HPDE6-E6E7 (cell line): ENCODE measurements around the gene ITGA7.

ENCODE experiments used
- DNase-seq: peaks from one replicate; pipeline ENCODE4 v3.0.0; 2011; ENCODE audit warnings: missing footprints; ENCODE audit errors: extremely low spot score

ITGA7 gene

GRCh38 chr12:55700255-55701018, 7.3 kb downstream of the ITGA7 start:
- DNase-seq, result no peak

GRCh38 chr12:55699471-55700055, 8.1 kb downstream of the ITGA7 start:
- no peak for DNase-seq

DNA sequence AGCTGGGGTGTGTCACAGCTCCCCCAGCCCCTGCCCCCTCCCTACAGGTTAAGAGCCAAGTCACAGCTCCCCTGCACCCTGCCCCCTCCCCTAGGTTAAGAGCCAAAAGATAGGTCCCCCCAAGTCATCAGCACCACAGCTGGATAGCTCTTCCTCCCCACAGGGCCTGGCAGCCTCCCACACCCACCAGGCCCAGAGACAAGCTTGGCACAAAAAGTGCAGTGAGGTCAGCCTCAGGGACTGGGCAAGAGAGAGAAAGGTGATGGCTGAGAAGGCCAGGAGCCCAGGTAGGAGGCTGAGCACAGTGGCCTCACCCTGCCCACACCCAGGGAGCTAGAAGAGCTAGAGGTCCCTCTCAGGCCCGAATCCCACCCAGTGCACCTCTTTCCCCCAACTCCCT, 8.7 kb downstream of the ITGA7 start:
- no peak for DNase-seq

GRCh38 chr12:55698241-55698955, 9.3 kb downstream of the ITGA7 start:
- DNase-seq, result no peak

DNA sequence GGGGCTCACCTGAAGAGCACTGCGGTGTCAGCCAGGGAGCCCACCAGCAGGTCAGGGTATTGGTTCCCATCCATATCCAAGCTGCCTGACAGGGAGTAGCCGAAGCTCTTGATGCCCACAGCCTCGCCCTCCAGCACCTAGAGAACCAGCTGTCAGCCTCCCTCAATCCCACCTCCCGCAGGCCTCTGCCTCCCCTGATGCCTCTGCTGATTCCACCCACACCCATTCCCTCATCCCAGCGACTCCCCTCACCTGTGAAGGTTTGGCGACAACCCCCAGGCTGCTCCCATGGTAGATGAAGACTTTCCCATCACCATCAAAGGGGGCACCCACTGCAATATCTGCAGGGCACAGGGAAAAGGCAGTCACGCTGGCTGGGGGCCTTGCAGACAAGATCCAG, 10.0 kb downstream of the ITGA7 start:
- no peak for DNase-seq

DNA sequence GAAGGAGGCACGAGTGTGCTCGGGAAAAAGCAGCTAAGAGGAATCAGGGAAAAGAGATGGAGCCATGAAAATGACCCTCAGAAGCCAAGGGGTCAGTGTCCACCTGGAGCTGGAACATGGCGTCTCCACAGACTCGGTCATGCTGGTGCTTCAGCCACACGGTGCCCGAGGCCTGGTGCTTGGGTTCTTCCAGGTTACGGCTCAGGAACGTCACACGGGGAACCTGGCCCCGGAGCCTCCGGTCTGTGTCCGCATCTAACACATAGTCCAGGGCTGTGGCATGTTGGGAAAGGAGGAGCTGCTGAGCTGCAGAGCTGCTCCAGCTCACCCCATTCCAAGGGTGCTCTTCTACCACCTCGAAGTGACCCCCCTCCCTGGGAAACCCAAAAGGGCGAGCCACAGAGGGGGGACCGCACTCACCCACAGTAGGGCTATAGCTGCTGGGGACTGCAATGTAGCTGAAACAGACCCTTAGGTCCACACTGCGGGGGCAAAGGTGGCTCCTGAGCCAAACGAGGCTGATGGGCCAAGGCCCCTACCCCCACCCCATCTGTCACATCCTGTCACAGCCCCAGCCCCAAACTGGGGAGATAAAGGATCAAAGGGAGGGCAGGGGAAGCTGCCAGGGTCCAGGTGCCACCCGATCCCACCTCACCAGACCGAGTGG, 10.8 kb downstream of the ITGA7 start:
- DNase-seq, result no peak

DNA sequence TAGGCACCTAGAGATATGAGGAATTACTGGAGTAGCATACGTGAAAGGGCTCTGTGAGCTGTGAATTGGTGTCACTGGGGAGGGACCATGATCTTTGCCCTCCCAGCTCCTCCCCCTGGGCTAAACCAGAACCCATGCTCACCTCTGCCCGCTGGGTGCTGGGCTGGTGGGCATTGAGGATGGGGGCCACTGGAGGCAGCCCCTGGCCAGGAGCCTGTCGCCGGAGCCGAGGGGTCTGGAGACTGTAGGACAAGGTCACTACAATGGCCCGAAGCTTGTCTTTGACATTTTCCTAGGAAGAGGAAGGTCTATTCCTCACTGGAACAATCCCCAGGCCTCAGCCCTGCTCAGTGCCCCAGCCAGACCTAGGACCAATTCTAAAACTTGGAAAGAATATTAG, 11.6 kb downstream of the ITGA7 start:
- no peak for DNase-seq

- DNase-seq, result no peak
Measured at GRCh38 chr12:55695349-55695748, 12.4 kb downstream of the ITGA7 start.

- no peak for DNase-seq
Measured at GRCh38 chr12:55694651-55695050, 13.1 kb downstream of the ITGA7 start.

- no peak for DNase-seq
Measured at GRCh38 chr12:55694188-55694515, 13.6 kb downstream of the ITGA7 start.

GRCh38 chr12:55693323-55694187, 14.1 kb downstream of the ITGA7 start:
- DNase-seq, result no peak

- DNase-seq, result no peak
Measured at GRCh38 chr12:55692631-55693322, 14.9 kb downstream of the ITGA7 start.

GRCh38 chr12:55688716-55689655, 18.7 kb downstream of the ITGA7 start:
- DNase-seq, result no peak

DNA sequence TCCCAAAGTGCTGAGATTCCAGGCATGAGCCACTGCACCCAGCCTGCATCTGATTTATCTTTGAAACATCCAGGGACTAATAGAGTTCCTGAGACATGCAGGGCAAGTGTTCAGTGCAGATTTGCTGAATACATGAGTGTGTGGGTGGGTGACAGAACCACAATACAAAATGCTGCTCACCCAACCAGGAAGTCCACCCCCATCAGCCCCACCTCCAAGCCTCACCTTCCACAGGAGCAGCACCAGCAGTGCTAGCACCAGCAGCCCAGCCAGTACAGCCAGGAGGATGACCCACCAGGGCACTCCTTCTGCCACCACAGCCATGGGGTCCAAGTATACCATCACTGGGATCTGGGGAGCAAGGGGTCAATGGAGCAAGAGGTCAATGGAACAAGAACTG, 20.0 kb downstream of the ITGA7 start:
- no peak for DNase-seq

GRCh38 chr12:55686366-55687010, 21.2 kb downstream of the ITGA7 start:
- no peak for DNase-seq

DNA sequence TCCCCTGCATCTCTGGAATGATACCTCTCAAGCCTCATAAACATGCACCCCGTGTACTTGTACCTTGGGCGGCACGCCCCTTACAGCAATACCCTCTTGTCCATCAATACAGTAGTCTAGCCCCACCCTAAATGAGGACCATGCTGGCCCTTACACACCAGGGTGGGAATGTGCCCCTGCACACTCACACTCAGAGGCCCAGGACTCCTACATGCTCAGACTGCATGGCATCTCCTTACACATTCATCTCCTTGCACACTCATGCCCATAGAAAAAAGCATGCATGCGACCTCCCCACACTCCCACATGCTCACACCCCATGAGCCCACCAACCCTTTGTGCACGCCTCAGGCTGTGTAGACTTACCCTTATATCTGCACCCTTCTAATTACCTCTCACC, 22.0 kb downstream of the ITGA7 start:
- DNase-seq, result no peak

DNA sequence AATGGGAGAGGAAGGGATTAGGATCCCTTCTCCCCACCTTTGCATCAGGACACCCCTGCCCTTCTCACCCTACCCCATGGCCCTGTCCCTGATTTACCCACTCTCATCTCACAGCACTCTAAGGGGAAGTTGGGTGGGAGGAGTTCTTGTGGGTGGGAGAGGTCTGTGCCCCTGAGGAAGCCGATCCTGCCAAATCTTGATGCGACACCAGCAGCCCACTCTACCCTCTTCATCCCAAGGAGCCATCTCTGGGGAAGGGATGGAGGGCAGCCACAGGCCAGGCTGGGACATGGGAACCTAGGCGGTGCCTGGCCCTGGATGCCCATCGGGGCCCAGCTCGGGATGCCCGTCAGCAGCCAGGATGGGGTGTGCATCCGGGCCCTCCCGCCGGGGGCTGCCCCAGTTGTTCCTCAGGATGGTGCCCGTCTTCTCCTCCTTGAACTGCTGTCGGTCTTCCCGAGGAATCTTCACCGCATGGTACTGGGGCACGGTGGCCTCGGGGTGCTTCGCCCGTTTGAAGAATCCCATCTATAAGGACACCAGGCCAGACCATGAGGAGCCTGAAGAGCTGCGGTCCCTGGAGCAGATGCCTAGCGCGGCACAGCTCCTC, 22.8 kb downstream of the ITGA7 start:
- DNase-seq, result no peak

GRCh38 chr12:55683676-55684075, 24.0 kb downstream of the ITGA7 start:
- DNase-seq, result no peak
